Retinal pigment epithelial cell (primary cell): Measurements from ENCODE around the gene ACTL9.
"Not testable (repeated sequence)": the region's sequence is repeated elsewhere in the genome, so short reads cannot be mapped to it uniquely, and the experiment has no call there.

Source experiments
- DNase-seq: peaks from one replicate; pipeline ENCODE4 v3.0.0-alpha.2; 2010; ENCODE audit warnings: low read depth
- H3K4me3 ChIP-seq: 2 replicates; pipeline ENCODE4 v1.5.1; 2011; ENCODE audit warnings: mild to moderate bottlenecking, low read length, control low read depth, moderate library complexity
- CTCF ChIP-seq: conservative IDR thresholded peaks from 2 replicates; pipeline ENCODE4 v1.5.1; 2011; ENCODE audit warnings: low read depth, low read length, control low read depth, inconsistent platforms

ACTL9 gene

GRCh38 chr19:8705742-8706141, 7.1 kb upstream of the ACTL9 start:
- TF ChIP-seq CTCF, result no peak
- H3K4me3 ChIP-seq, result no peak overlapping the region
- no peak for DNase-seq

GRCh38 chr19:8705304-8705703, 6.7 kb upstream of the ACTL9 start:
- not testable (repeated sequence) for H3K4me3 ChIP-seq, DNase-seq

GRCh38 chr19:8703223-8703622, 4.6 kb upstream of the ACTL9 start:
- TF ChIP-seq CTCF, result no peak
- DNase-seq, result no peak
- H3K4me3 ChIP-seq, result no peak overlapping the region

- no peak for DNase-seq
- H3K4me3 ChIP-seq, result no peak overlapping the region
- TF ChIP-seq CTCF, result no peak
Observed at GRCh38 chr19:8702350-8702749, 3.8 kb upstream of the ACTL9 start.

GRCh38 chr19:8700956-8701355, 2.4 kb upstream of the ACTL9 start:
- no peak for TF ChIP-seq CTCF
- no peak for DNase-seq
- H3K4me3 ChIP-seq, result no peak overlapping the region

- no peak for TF ChIP-seq CTCF
- H3K4me3 ChIP-seq, result no peak overlapping the region
Observed at GRCh38 chr19:8699908-8700307, 1.3 kb upstream of the ACTL9 start.

GRCh38 chr19:8697671-8698432, 743 bp downstream of the ACTL9 start:
- DNase-seq, result no peak
- no peak for TF ChIP-seq CTCF
- no peak overlapping the region for H3K4me3 ChIP-seq

More at GRCh38 chr19:8699908-8700307, 1.3 kb upstream of the ACTL9 start:
- no peak for DNase-seq
